GM10248 (cell line): ENCODE results near the gene GGNBP2.

Experiments
- CTCF ChIA-PET: fragments of 300-600 bp; sonication (Branson Sonifier 250); formaldehyde crosslinking; extraction: SDS; loops from one replicate; lab custom pipeline; 2021; ENCODE audit warnings: antibody characterized with exemption; lab: Yijun Ruan, JAX
- POLR2A ChIA-PET: fragments of 350-650 bp; sonication (Branson Sonifier 250); formaldehyde crosslinking; extraction: SDS; loops from one replicate; lab custom pipeline; 2020; ENCODE audit warnings: antibody characterized with exemption; lab: Yijun Ruan, JAX
- DNase-seq: peaks from one replicate; pipeline ENCODE4 v3.0.0; 2012; ENCODE audit errors: extremely low spot score
- TF ChIP-seq, protein P1 (sequence below): IDR thresholded peaks from 2 replicates; pipeline ENCODE4 v1.5.1; 2012; ENCODE audit warnings: mild to moderate bottlenecking, low read depth; ENCODE audit errors: extremely low read depth, missing control alignments, control extremely low read depth

The GGNBP2 gene

DNA sequence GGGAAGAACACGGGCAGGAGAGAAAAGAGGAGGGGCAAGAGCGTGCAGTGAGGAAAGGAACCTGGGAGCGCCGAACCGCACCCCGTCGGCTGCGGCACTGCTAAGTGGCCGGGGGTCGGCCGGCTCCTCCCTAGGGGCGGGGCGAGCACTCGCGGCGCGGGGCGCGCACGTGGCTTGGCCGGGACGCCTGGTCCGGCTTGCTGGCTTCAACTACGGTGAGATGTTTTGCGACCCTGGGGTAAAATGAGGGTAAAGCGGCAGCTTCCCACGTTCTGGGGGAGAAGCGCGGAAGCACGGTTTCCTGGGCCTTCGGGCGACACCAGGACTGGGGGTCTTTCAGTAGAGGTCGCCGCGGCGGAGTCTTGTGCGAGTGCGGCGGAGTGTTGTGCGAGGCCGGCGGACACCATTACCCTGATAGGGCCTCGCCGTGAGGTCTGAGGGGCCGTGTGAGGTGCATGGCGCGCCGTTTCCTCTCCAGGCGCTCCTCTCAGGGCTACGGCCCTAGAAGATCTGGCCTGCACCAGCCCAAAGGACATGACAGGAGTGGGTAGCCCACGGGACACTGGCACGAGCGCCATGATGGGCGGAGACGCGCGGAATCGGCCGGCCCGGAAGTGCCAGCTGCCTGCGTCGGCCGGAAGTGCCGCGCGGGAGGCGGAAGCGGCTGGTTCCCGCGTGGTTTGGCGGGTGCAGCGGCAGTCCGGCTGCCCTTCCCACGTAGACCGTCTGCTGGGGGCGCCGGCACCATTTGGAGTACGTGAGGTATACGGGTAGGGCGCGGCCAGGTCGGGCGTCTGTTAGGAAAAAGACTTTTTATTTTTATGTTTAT lies 9.7 kb upstream of the GGNBP2 start, which contains the start of the genes MYO19 and PIGW:
Gene MYO19, minus strand, starts transcription at position 29 of the 829 bp plus-strand sequence. CDS start 2,330 bp downstream, outside the sequence.
Gene PIGW, plus strand, starts transcription at position 148 of the 829 bp plus-strand sequence. CDS start 2,115 bp downstream, outside the sequence.
- ChIA-PET POLR2A (interaction anchor here (0.6 to 1.2 kb wide), 4 partner anchors 10 to 858 kb away, joined by 3 to 6 read pairs (median 4); no protein-coding TSS in a partner anchor), CTCF (interaction anchor here (0.7 to 2.4 kb wide), 12 partner anchors 10 to 52 kb away, joined by 3 to 14 read pairs (median 4); partner anchors contain the start of gene GGNBP2)
- peak; percentile 92 for DNase-seq
- TF ChIP-seq, protein P1, sequence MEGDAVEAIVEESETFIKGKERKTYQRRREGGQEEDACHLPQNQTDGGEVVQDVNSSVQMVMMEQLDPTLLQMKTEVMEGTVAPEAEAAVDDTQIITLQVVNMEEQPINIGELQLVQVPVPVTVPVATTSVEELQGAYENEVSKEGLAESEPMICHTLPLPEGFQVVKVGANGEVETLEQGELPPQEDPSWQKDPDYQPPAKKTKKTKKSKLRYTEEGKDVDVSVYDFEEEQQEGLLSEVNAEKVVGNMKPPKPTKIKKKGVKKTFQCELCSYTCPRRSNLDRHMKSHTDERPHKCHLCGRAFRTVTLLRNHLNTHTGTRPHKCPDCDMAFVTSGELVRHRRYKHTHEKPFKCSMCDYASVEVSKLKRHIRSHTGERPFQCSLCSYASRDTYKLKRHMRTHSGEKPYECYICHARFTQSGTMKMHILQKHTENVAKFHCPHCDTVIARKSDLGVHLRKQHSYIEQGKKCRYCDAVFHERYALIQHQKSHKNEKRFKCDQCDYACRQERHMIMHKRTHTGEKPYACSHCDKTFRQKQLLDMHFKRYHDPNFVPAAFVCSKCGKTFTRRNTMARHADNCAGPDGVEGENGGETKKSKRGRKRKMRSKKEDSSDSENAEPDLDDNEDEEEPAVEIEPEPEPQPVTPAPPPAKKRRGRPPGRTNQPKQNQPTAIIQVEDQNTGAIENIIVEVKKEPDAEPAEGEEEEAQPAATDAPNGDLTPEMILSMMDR = peak; percentile 31

DNA sequence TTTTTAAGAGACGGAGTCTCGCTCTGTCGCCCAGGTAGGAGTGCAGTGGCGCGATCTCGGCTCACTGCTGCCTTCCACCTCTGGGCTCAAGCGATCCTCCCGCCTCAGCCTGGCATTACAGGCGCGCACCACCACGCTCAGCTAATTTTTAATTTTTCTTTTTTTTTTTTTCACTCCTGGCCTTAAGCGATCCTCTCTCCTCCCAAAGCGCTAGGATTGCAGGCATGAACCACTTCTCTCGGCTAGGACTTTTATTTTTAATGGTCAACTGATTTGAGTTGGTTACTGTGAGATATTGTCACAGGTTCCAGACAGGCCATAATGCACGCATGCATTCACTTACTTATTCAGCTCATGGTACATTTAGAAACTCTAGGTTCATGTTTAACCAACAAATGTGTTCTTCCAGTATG lies 9.0 kb upstream of the GGNBP2 start:
- DNase-seq = no peak
- POLR2A ChIA-PET = interaction anchor here (0.6 to 1.2 kb wide), 4 partner anchors 10 to 857 kb away, joined by 3 to 6 read pairs (median 4); no protein-coding TSS in a partner anchor
- TF ChIP-seq, protein P1 = no peak
- CTCF ChIA-PET = interaction anchor here (1.2 to 2.4 kb wide), 3 partner anchors 9 to 47 kb away, joined by 3 to 7 read pairs (median 6); partner anchors contain the start of gene GGNBP2

DNA sequence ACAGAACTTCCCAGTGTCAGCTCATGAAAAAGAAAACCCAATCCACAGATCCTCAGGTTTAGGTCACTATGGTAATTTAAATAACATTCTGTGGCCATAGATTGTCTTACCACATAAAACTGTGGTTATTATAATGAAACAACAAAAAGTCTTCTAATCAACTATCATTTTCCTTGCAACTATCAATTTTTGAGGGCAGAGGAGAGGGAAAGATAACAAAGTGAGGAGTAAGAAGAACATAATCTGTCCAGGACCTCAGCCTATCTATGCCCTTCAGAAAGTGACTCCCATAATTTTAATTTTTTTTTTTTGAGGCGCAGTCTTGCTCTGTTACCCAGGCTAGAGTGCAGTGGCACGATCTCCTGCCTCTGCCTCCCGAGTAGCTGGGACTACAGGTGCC lies 4.0 kb upstream of the GGNBP2 start:
- DNase-seq = no peak
- ChIA-PET POLR2A (no interaction called here), CTCF (interaction anchor here (1.4 kb wide), 1 partner anchor 54 kb away, joined by 3 read pairs; the partner anchor contains the start of gene ZNHIT3)
- TF ChIP-seq, protein P1 = no peak

DNA sequence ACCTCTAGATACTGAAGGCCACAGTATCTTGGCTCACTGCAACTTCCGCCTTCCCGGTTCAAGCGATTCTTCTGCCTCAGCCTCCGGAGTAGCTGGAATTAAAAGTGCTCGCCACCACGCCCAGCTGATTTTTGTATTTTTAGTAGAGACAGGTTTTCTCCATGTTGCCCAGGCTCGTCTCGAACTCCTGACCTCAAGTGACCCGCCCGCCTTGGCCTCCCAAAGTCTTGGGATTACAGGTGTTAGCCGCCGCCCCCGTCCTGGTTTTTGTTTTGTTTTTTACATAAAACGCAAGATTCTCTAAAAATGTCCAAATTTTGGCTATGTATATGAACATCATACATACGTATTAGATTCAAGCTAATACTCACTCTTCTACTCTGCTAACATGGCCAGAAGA lies 2.0 kb upstream of the GGNBP2 start:
- ChIA-PET POLR2A (no interaction called here), CTCF (interaction anchor here (1.5 to 1.8 kb wide), 2 partner anchors 9 to 60 kb away, joined by 5 to 6 read pairs; no protein-coding TSS in a partner anchor)
- no peak for DNase-seq
- TF ChIP-seq, protein P1 = no peak

DNA sequence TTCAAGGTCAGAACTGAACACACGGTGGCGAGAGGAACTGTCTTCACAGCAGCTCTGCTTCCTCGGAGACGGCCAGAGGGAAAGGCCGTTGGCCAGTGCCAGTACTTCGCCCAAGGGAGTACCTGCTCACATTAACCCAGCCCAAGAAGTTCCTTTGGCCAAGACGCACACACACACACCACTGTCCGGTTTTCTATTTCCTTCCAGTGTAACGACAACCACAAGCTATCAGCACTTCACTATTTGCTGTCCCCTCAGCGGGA lies 744 bp upstream of the GGNBP2 start:
- ChIA-PET POLR2A (no interaction called here), CTCF (interaction anchor here (1.3 to 1.8 kb wide), 4 partner anchors 8 to 61 kb away, joined by 3 to 6 read pairs (median 4); no protein-coding TSS in a partner anchor)
- DNase-seq = peak; percentile 42
- TF ChIP-seq, protein P1 = peak; percentile 31

DNA sequence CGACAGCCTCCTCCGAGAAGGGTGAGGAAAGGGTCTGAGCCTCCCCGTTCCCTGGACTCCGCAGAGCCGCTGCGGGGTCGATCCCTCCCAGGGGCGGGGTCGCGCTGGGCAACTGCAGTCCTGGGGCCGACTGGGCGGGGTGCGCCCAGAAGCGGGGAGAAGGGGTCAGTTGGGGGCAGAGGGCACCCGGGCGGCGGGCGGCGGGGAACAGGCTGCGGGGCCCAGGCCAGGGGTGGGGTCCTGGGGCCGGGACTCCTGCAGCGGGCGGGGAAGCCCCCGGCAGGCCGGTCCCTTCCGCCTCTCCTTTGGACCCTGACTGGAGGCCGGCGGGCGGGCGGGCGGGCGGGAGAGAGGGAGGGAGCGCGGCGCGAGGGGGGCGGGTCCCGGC lies 352 bp downstream of the GGNBP2 start:
- DNase-seq = no peak
- TF ChIP-seq, protein P1 = no peak
- CTCF ChIA-PET = interaction anchor here (1.3 kb wide), 2 partner anchors 9 to 13 kb away, joined by 4 to 6 read pairs; no protein-coding TSS in a partner anchor
- POLR2A ChIA-PET = interaction anchor here (0.6 to 1.0 kb wide), 6 partner anchors 9 to 840 kb away, joined by 3 to 7 read pairs (median 4); partner anchors contain the start of gene MRM1
